Inflammatory macrophage treated with lipopolysaccharide for 1 hour (primary cell): Measurements from ENCODE around the gene SPIN4.
"Not testable (repeated sequence)": the region's sequence is repeated elsewhere in the genome, so short reads cannot be mapped to it uniquely, and the experiment has no call there.

ENCODE experiments used
- DNase-seq, 2 donors: peaks; one replicate each; pipeline ENCODE4 v3.0.0-alpha.2; 2020 to 2022

The SPIN4 gene

DNA sequence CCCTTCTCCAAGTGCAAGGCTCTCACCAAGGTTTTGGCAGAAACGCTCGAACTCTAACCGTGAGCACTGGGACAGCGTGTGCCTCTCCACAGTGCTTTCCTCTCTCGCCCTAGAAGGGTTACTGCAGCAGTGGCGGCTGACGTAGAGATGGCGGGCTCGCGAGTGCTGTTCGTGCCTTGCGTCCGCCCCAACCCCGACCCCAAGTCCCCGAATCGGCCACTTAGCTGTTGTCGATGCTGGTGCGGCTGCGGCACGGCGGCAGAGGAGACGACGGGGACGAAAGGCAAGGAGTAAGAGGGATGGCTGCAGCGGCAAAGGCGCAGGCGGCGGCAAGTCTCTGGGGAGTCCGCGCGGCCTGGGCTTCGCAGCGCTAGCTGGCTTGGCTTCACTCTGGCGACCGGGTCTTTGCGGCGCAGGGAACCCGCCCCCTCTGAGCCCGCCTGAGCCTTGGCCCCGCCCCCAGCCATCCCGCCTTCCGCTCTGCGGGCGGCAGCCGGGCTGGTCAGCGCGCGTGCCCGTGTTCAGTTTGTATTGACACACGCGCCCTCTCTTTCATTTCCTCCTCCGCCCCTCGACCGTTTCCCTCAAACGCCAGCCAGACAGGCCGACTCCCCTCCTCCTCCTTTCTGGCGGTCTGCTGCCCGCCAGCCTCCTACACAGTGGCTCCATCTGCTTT lies at the start of gene SPIN4:
Gene SPIN4 (minus strand): TSS at position 392 of the 676 bp plus-strand sequence. CDS start 513 bp downstream, outside the sequence.
- DNase-seq = peak; percentile 69 to 74

DNA sequence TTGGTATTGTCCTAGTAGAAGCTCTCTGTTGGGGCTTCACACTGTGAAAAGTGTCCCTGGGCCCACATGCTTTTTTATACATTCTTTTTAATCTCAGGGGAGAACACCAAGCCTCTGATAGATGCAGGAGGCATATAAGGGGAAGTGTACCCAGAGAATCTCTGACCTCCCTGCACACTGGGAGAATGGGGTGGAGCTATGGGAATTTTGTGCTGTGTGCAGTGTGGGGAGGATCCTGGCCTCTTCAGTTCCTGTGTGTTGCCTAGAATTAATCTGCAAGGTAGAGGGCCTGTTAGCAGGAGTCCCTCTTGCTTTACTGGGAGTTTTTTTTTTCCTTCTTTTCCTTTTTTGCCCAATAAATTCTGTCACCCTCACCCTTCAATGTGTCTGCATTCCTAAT lies 49.2 kb upstream of the SPIN4 start:
- DNase-seq = no peak

DNA sequence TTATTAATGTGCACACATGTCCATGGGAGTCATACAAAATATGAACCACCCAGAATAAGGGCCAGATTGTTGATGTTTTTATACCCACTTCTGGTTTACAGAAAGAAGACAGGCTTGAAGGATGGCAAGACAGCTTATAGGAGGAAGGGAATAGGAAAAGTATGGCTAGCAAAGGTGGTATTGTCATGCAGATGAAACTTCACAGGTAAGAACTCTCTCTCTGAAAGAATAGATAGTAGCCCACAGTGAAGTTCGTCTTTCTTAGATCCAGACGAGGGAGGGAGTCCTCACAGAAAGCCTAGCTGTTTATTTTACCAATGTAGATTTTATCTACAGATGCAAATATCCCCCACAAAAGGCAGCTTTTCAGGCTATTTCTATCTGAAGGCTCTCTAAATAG lies 43.7 kb upstream of the SPIN4 start:
- no peak for DNase-seq

DNA sequence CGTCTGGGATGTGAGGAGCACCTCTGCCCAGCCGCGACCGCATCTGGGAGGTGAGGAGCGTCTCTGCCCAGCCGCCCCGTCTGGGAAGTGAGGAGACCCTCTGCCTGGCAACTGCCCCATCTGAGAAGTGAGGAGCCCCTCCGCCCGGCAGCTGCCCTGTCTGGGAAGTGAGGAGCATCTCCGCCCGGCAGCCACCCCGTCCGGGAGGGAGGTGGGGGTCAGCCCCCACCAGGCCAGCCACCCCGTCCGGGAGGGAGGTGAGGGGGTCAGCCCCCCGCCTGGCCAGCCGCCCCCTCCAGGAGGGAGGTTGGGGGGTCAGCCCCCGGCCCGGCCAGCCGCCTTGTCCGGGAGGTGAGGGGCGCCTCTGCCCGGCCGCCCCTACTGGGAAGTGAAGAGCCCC lies 42.0 kb upstream of the SPIN4 start:
- DNase-seq = not testable (repeated sequence)

DNA sequence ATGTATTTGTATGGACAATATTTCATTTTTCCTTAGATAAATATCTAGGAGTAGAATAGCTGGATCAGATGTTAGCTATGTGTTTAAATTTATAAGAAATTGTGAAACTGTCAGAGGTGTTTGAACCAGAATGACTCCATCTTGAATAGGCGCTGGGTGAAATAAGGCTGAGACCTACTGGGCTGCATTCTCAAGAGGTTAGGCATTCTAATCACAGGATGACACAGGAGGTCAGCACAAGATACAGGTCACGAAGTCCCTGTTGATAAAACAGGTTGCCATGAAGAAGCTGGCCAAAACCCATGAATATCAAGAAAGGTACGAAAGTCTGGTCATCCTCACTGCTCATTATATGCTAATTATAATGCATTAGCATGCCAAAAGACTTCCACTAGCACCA lies 36.3 kb upstream of the SPIN4 start:
- no peak for DNase-seq

DNA sequence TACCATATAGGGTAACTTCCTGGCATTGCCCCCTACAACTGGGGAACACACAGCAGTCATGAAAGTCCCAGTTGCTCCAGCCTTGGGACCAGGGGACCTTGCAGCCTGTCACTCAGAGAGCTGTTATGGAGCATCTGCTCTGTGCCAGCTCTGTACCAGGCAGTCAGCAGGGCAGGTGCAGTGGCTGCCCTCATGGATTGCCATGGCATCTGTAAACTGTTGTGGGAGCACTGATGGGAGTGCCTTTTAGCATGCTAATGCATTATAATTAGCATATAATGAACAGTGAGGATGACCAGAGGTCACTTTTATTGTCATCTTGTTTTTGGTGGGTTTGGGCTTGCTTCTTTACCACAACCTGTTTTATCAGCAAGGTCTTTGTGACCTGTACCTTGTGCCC lies 33.1 kb upstream of the SPIN4 start:
- DNase-seq = not testable (repeated sequence)

DNA sequence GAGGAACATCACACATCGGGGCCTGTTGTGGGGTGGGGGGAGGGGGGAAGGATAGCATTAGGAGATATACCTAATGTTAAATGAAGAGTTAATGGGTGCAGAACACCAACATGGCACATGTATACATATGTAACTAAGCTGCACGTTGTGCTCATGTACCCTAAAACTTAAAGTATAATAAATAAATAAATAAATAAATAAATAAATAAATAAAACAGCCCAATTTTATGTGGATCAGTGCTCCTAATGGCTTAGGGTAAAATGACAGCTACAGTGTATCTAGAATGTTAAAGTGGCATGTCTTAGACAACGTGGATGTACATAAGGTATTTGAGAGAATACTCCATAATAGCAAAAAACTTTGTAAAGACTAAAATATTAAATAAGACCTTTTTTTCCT lies 21.9 kb upstream of the SPIN4 start:
- DNase-seq = not testable (repeated sequence)

DNA sequence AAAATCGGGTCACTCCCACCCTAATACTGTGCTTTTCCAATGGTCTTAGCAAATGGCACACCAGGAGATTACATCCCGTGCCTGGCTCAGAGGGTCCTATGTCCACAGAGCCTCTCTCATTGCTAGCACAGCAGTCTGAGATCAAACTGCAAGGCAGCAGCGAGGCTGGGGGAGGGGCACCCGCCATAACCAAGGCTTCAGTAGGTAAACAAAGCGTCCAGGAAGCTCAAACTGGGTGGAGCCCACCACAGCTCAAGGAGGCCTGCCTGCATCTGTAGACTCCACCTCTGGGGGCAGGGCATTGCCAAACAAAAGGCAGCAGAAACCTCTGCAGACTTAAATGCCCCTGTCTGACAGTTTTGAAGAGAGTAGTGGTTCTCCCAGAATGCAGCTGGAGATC lies 16.6 kb upstream of the SPIN4 start:
- DNase-seq = not testable (repeated sequence)

DNA sequence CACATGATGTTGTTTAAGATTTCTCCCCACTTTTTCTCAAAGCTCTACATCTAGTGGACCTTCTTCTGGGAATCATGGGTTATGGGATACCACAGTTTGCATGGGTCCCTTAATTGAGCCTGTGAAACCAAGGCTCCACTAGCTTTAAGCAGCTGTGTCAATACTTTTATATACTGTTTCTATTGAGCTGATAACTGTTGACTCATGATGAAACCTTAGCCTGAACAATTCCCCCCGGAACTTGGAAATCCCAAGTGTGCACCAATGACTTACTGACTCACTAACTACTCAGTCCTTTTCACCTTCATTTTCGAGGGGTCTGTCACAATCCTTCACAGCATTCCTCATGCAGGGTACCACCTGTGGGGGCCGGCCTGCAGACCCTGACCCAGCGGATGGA lies 12.7 kb upstream of the SPIN4 start:
- no peak for DNase-seq

DNA sequence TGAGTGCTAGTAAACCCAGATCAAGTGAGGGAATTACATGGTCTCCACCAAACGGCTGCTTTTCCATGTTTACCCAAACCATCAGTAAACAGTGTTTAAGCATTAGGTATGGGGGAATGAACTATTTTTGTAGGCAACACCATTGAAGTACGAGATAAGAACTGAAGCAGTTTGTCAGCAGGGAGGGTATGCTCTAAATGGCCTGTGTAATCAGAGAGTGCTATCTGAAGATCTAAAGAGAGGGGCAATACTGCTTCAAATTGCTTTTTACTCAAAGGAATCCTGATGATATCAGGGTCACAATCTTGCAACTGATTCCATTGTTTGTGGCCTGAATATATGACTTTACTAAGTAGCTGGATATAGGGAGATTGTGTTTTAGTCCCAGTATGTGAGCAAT lies 10.4 kb upstream of the SPIN4 start:
- DNase-seq = no peak

DNA sequence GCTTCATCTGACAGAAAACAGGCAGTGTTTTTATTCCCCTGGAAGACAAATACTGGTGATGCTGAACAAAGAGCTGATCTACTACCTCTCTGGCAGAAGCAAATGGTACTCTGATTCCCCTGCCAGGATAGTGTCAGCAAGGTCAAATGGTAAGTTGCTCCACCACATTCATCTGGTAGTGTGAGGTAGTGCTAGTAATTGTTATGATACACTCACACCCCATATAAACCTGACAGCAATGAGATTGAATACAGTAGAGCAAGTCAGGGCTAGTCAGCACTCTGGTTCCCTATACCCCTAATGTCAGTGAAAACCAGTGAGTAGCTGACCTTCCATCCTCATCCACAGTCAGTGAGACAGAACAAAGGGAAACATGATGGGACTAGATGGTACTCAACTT lies 3.4 kb upstream of the SPIN4 start:
- no peak for DNase-seq

DNA sequence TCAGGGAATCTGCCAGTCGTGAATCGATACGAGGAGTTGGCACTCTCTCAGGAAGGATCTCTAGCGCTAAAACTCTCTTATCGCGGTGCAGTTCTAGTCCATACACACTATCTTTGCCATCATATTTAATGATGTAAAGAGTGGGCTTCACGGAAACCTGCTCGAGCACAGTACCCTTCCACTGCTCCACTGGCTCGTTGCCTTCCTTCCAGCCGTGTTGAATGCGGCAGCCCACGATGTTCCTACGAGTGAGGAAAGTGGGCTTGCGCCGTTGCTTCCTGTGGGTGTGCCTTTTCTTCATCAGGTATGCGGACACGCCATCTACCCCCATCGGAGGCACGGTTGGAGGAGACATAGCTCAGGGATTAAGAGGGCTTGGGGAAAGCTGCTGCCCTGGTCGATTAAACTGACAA lies 661 bp downstream of the SPIN4 start:
- no peak for DNase-seq

DNA sequence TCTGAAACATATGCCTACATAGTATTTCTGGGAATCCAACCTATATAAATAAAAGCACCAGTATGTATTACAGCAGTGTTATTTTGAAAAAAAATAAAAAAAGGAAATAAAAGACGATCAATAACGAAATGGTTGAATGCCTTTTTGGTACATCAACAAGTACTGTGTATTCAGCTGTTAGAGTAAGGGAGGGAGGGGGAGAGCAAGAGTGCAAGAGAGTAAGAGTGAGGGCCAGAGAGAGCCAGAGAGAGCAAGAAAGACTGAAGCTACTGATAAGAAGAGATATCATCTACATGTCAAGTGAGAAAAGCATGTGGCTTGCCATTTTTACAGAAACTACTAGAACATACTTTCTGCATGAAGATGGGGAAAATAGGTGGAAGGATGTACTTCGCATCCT lies 1.8 kb downstream of the SPIN4 start:
- no peak for DNase-seq

DNA sequence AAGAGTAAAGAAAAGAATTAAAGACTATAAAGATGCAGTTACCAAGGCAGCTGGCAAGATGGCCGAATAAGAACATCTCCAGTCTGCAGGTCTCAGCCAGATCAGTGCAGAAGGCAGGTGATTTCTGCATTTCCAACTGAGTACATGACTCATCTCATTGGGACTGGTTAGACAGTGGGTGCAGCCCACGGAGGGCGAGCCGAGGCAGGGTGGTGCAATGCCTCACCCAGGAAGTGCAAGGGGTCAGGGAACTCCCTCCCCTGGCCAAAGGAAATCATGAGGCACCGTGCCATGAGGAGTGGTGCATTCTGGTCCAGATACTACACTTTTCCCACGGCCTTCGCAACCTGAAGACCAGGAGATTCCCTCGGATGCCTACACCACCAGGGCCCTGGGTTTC lies 20.5 kb downstream of the SPIN4 start:
- peak; percentile 65 to 86 for DNase-seq

DNA sequence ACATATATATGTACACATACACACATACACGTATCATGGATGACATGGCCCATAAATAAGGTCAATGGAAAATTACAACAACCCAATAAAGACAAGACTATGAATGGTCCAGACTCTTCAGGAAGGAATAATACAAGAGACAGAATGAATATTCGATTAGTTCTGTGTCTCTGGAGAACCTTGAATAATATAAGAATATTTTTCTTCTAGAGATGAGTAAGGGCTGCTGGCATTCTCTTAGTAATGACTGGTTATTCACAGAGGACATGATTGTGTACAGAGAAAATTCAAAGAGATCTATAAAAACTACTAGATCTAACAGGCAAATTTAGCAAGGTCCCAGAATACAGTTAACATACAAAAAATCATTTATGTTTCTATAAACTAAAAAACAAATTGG lies 23.3 kb downstream of the SPIN4 start:
- no peak for DNase-seq

DNA sequence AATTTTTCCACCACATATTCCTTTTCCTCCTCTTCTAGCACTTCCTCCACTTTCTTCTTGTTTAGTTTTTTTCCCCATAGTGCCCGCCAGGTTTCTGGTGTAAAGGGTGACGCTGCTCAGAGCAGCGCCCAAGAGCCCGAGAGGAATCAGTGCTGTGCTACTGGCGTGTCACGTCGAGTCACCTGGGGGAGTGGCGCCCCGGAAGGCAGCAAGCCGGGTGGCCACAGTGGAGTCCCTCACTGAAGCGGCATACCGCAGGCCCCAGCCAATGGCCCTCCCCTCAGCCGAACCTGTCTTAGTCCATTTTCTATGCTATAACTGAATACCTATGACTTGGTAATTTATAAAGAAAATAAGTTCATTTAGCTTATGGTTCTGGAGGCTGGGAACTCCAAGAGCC lies 51.5 kb downstream of the SPIN4 start:
- no peak for DNase-seq
